ENCODE data around the gene PSMC6.
"Not testable (repeated sequence)": the region's sequence is repeated elsewhere in the genome, so short reads cannot be mapped to it uniquely, and the experiment has no call there.

The PSMC6 gene

DNA sequence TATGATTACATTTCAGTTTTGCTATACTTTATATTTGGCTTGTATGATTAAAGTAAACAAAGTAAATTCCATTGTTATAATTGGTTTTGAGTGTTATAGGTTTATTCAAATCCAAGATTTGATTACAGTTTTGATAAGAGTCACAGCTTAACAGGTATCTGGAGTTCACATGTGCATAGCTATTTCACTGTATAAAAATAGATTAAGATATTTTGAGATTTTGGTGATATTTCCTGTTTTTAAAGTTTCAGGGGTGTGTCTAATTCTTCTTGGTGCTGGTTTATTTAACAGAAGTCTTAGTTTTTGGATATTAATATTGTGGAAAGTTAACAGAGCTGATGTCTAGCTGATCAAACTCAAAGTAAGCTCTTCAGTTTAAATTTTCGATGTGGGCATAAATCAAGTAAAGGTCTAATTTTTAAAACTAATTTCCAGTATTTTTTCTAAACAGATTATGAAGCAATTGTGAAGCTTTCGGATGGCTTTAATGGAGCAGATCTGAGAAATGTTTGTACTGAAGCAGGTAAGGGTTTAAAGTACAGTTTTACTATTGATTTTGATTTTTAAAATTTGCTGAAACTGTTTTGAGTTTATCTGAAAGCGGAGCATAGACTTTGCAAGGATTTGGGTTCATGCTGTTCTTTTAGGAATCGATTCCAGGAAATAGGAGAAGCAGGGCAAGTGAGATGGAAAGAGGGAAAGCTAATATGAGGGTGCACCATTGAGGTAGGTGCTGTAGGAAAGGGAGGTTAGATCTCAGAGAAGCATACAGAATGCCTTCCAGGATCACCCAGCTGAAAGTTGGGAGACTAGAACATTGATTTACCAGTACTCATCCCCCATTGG lies 16.7 kb downstream of the PSMC6 start:
- DNase-seq (ENCODE audit: low read depth in 2 of 2): no peak

DNA sequence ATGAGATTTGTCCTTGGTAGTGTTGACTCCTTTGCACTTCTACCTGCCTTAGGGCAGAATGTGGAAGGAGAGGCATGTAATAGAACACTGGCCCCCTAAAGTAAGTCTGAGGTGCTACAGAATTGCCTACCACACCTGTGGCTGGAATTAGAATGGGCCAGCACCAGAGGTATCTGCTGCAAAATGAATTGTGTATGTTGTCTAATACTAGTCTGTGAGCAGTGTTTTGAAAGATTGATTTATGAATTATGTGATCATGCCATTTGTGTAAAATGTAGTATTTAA lies 17.3 kb downstream of the PSMC6 start:
- DNase-seq (ENCODE audit: low read depth in 2 of 2): no peak

DNA sequence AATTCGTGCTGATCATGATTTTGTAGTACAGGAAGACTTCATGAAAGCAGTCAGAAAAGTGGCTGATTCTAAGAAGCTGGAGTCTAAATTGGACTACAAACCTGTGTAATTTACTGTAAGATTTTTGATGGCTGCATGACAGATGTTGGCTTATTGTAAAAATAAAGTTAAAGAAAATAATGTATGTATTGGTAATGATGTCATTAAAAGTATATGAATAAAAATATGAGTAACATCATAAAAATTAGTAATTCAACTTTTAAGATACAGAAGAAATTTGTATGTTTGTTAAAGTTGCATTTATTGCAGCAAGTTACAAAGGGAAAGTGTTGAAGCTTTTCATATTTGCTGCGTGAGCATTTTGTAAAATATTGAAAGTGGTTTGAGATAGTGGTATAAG lies 20.5 kb downstream of the PSMC6 start:
- not testable (repeated sequence) for DNase-seq (ENCODE audit: low read depth in 2 of 2)

DNA sequence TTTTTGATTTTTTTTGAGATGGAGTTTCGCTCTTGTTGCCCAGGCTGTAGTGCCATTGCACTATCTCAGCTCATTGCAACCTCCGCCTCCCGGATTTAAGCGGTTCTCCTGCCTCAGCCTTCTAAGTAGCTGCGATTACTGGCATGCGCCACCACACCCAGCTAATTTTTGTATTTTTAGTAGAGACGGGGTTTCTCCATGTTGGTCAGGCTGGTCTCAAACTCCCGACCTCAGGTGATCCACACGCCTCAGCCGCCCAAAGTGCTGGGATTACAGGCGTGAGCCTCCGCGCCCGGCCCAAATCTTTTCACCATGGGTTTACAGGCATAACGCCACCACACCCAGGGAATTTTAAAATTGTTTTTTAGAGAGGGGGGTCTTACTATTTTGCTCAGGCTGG lies 22.0 kb downstream of the PSMC6 start:
- not testable (repeated sequence) for DNase-seq (ENCODE audit: low read depth in 2 of 2)

DNA sequence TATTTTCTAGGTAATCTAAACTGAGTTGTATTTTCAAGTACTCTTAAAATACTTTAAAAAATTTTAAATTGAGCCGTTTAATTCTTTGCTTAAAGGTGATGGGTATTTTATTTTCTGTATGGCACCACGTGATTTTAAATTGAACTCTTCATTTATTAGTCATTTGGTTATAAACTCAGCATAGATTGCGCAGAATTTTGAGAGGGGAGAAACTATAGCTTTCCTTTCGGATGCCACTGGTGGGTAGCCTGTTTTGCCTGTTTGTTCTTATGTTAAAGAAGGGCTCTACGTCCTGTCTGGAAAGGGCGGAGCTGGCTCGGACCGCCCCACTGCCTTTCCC lies 22.6 kb downstream of the PSMC6 start:
- no peak for DNase-seq (ENCODE audit: low read depth in 2 of 2)

DNA sequence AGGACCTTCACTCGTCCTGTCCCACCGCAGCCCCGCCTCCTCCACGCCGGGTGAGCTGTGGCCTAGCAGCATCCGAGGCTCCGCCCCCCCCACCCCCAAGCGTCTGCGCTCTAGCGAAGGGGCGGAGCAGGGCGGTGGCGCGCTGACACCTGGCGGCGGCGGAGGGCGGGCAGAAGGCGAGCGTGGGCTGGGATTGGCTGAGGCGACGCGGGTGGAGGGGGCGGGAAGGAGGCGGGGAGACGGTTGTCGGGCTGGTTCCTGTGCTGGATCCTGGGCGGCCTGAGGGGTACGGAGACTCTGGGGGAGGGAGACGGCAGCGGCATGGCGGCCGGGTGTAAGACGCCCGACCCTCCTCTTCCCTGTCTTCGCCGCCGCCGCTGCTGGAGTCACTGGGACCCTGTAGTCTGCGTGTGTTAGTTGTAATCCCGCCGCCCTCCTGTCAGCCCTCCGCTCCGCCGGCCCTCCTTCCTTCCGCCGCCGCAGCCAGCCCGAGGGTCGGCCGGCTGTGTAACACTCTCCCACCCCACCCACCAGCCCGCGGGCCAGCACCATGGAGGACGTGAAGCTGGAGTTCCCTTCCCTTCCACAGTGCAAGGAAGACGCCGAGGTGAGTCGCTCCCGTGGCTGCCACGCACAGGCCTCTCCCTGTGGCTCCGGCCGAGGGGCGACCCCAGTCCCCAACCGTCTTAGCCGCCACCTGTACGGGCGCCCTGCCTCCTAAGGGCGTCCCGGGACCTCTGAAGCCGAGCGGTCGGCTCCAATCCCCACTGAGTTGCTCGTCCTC lies 23.1 kb downstream of the PSMC6 start, which contains the start of gene STYX:
Gene STYX, plus strand, starts transcription at position 242 of the 784 bp plus-strand sequence. Its CDS starts 309 bp downstream, at position 551.
- DNase-seq (ENCODE audit: low read depth in 2 of 2): peak; percentile 95 to 98

DNA sequence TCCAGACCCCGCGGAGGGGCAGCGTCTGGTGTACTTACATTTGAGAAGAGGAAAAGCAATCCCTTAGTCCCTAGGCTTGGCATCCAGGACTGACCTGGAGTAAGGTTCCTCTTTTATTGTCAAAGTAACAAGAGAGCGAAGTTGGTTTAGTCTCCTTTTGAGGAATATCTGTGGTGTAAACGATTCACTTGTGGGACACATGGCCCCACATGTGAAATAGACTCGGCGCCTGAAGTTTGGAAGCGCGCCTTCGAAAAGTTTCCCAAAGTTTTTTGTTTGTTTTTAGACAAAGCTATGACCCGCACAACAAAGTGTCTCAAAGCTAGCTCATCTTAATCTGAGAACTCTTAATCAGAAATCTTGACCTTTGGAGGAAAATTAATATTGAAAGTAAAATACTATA lies 23.7 kb downstream of the PSMC6 start:
- DNase-seq (ENCODE audit: low read depth in 2 of 2): no peak

DNA sequence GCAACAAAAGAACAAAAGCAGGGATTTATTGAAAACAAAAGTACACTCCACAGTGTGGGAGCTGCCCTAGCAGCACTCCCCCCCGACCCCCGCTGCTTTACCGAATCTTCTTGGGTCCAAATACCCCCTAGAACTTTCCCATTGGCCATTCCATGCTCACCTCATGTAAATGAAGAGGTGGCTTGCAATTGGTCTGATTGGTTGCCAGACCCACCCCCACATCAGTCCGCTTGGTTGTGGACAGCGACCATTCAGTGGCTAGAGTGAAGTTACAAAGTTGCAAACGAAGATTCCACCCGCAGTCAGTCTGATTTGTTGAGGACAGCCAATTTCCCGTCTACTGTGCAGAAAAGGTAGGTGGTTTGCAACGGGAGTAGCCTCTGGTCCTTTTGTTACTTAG lies 26.8 kb downstream of the PSMC6 start:
- no peak for DNase-seq (ENCODE audit: low read depth in 2 of 2)

DNA sequence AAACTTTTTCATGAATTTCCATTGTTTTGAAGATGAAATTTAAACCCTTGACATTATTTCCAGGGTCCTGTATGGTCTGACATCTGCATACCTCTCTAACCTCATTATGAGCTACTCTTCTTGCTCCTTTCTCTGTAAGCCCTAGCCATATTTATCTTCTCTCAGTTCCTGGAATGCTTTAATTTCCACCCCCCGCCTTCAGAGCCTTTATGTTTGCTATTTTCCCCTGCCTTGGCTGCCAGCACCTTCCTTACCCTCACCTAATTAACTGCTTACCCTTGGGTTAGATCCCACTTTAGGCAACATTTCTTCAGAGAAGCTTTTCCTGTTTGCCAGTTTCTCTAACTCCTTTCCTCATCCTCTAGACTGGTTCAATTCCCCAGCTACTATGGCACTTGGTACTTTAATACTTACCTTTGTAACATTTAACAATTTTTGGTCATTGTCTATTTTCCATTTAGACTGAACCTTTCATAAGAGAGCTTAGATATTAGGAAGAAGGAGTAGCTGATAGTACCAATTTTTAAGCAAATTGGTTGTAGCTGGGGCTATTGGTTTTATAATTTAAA lies 29.0 kb downstream of the PSMC6 start:
- DNase-seq (ENCODE audit: low read depth in 2 of 2): no peak

DNA sequence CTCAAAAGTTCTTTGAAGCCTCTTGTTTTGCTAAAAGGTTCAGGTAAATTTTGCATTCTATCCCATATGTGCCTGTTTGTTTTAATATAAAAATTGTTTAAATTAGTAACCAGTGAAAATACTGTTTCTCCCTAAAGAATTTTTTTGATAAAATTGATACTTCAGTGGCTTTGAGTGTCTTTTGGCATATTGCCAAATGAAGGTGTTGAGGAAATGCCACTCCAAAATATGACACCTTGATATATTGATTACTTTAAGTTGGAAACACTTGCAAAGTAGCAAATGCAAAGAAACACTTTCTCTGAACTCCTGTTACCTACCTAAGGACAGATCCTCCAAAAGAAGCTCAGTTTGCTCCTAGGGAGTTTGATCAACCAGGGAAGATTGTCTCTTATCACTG lies 31.4 kb downstream of the PSMC6 start:
- no peak for DNase-seq (ENCODE audit: low read depth in 2 of 2)

DNA sequence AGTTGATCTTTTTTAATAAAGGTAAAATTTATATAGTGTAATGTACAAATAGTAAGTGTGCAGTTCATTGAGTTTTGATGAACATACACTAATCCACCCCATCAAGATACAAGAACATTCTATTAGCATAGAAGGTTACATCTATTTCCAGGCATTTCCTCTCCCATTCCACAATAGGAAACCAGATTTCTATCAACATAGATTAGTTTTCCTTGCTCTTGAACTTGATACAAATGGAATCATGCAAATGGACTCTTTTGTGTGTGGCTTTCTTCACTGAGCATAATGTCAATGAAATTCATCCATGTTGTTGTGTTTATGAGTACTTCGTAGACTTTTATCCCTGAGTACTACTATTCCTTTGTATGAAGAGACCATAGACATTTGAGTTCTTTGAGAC lies 33.8 kb downstream of the PSMC6 start:
- no peak for DNase-seq (ENCODE audit: low read depth in 2 of 2)

DNA sequence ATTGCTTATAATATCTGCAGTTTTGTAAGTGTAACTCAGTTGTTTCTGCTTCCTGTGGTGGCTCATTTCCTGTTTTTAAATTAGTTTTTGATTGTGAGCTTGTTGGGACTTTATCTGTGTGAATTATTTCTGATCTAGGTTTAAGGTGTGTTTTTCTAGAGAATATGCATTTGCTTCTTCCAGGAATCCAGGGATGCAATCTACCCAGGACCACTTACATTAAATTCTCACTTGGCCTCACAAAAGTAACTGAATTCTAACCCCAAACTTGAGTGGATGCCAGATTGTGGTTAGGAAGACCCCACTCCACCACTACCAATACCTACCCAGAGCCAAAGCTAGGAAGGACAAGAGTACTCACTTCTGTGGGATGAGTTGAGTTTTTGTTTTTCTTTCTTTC lies 34.9 kb downstream of the PSMC6 start:
- no peak for DNase-seq (ENCODE audit: low read depth in 2 of 2)

DNA sequence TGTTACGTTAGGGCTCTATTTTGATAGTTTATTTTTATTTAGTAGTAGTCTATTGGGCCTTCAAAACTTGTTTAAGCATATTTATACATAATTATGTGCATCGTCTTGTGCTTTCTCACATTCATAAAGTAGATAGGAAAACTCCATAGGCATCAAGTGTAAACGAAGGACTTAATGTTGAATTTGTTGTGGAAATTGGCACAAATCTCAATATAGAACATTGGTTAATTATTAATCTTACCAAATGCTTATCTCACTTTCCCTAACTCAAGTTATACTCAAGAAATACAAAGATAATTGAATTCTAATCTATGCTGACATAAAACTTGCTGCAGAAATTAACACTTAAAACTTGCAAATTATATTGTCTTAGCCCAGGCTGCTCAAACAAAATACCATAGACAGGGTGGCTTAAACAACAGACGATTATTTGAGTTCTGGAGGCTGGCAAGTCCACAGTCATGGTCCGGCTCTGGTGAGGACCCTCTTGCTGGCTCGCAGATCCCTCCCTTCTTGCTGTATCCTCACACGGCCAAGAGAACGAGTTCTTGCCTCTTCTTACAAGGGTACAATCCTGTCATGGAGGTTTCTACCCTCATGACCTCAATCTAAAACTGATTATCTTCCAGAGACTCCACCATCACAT lies 41.8 kb downstream of the PSMC6 start:
- no peak for DNase-seq (ENCODE audit: low read depth in 2 of 2)

DNA sequence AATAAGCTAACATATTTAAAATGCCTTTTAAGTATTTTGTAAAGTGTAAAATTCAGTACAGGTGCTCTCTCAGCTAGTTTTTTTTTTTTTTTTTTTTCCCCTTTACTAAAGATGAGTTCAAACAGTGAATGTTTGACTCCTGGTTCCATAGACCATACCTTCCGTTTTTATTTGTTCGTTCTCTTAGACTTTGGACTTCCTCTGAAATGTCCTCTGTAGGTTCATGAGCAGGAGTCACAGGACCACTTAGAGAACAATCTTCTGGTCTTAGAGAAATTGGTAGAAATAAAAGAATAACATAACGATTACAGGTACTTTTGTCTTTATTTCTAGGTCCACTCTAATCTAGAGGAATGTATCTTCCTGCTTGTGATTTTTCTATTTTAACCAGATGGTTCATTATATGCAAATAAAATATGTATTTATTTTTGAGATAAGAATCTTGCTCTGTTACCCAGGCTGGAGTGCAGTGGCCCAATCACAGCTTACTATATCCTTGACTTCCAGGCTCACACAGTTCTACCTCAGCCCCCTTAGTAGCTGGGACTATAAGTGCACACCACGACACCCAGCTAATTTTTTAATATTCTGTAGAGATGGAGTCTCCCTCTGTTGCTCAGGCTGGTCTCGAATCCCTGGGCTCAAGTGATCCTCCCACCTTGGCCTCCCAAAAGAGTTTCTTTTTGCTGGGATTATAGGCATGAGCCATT lies 48.8 kb downstream of the PSMC6 start:
- no peak for DNase-seq (ENCODE audit: low read depth in 2 of 2)

DNA sequence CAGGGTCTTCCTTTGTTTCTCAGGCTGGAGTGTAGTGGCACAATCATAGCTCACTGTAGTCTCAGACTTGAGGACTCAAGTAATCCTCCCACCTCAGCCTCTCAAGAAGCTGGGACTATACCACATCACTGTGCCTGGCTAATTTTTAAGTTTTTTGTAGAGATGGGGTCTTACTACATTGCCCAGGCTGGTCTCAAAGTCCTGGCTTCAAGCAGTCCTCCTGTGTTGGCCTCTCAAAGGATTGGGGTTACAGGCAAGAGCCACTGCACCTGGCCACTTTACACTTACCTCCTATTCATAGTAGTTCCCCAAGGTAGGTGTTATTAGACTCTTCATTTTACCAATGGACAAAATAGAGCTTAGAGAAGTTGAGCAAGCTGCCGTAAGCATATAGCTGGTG lies 52.1 kb downstream of the PSMC6 start:
- no peak for DNase-seq (ENCODE audit: low read depth in 2 of 2)

DNA sequence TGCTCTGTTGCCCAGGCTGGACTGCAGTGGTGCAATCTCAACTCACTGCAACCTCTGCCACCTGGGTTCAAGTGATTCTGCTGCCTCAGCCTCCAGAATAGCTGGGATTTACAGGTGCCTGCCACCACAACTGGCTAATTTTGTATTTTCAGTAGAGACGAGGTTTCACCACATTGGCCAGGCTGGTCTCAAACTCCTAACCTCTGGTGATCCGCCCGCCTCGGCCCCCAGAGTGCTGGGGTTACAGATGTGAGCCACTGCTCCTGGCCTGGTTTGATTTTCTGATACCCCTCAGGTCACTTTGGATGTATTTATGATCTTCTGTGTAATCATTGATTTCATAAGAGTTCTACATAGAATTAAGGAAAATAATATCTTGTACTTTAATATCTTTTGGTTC lies 55.9 kb downstream of the PSMC6 start:
- DNase-seq (ENCODE audit: low read depth in 2 of 2): not testable (repeated sequence)

DNA sequence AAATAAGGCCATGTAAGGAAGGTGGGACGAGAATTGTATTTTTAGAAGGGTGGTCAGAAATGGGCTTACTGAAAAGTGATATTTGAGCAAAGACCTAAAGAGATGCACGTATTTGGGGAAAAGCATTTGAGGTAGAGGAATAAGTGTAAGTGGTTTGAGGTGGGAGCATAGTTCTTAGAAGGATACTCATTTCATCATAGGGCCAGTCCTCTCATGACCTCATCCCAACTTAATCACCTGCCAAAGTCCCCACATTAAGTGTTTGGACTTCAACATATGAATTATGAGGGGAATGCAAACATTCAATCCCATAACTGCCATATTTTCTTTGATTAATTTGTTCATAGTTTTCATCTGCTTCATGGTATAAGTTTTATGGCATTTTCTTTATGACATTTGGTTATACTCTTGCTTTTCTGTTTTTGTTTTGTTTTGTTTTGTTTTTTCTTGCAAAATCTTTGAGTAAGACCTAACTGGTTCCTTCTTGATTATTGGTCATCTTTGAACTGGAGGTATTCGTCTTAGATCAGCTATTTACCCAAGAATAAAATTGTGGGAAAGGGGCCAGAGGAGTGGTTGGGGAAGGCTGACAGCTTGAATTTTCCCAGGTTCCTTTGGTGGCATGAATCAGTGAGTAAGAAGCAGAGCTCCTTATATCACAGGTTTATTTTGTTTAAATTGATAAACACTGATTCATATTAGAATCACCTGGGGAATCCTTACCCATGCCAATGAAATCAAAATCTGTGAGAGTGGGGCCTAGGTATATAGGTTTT lies 60.2 kb downstream of the PSMC6 start:
- DNase-seq (ENCODE audit: low read depth in 2 of 2): no peak

DNA sequence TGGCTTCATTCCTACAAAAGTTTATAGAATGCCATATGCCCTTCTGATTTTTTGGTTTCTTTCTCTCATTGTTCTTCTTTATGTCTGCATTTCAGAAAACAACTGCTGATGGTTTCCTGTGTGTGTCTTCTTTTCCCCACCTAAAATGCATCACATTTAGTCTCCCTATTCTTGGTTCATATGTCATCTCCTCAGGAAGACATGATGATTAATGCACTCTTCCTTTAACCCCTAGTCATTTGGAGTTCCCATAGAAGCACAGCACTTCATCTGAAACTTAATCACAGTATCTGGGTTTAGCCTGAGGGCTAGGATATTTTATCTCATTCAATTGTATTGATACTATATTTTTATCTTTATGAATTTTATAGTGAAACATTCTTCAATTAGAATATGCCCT lies 62.9 kb downstream of the PSMC6 start:
- DNase-seq (ENCODE audit: low read depth in 2 of 2): no peak

DNA sequence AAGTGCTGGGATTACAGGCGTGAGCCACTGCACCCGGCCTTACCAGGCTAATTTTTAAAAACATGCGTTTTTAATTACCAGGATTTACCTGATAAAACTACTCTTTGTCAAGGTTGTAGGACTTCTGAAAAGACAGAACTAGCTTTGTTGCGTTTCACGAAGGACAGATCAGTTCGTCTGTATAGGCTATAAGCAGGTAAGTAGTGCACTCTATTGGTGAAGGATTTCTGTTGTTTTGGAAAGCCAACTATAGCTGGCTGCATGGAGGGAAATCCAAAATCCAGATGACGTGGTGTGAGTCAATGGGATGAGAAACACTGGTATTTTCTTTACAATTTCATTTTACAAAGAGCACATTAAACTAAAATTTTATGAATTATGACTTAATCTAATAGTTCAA lies 69.8 kb downstream of the PSMC6 start:
- no peak for DNase-seq (ENCODE audit: low read depth in 2 of 2)

Measured in stimulated activated CD8-positive, alpha-beta memory T cell treated with anti-CD3 and anti-CD28 coated beads, Interleukin-2, amount 100 ng/mL, for 1 hour (primary cell).